Retinal pigment epithelial cell (primary cell): ENCODE measurements around the gene TIMM44.

Source experiments
- DNase-seq: peaks from one replicate; pipeline ENCODE4 v3.0.0-alpha.2; 2010; ENCODE audit warnings: low read depth
- H3K4me3 ChIP-seq: 2 replicates; pipeline ENCODE4 v1.5.1; 2011; ENCODE audit warnings: mild to moderate bottlenecking, low read length, control low read depth, moderate library complexity
- CTCF ChIP-seq: conservative IDR thresholded peaks from 2 replicates; pipeline ENCODE4 v1.5.1; 2011; ENCODE audit warnings: low read depth, low read length, control low read depth, inconsistent platforms

Gene TIMM44

GRCh38 chr19:7981199-7981598 lies 37.7 kb upstream of the TIMM44 start:
- DNase-seq, result no peak
- H3K4me3 ChIP-seq, result no peak overlapping the region
- no peak for TF ChIP-seq CTCF

- DNase-seq, result no peak
- no peak for TF ChIP-seq CTCF
- no peak overlapping the region for H3K4me3 ChIP-seq
Measured at GRCh38 chr19:7980635-7981121, 37.2 kb upstream of the TIMM44 start.

GRCh38 chr19:7980168-7980567 lies 36.7 kb upstream of the TIMM44 start:
- TF ChIP-seq CTCF, result no peak
- DNase-seq, result no peak
- no peak overlapping the region for H3K4me3 ChIP-seq

GRCh38 chr19:7979559-7979958 lies 36.1 kb upstream of the TIMM44 start:
- TF ChIP-seq CTCF, result no peak
- DNase-seq, result no peak
- no peak overlapping the region for H3K4me3 ChIP-seq

- no peak overlapping the region for H3K4me3 ChIP-seq
- TF ChIP-seq CTCF, result peak; percentile 29
- no peak for DNase-seq
Measured at GRCh38 chr19:7979011-7979410, 35.5 kb upstream of the TIMM44 start.

GRCh38 chr19:7978179-7978825 lies 34.8 kb upstream of the TIMM44 start:
- no peak for DNase-seq
- TF ChIP-seq CTCF, result no peak
- H3K4me3 ChIP-seq, result no peak overlapping the region

GRCh38 chr19:7977723-7978040 lies 34.2 kb upstream of the TIMM44 start:
- H3K4me3 ChIP-seq, result no peak overlapping the region
- no peak for TF ChIP-seq CTCF
- no peak for DNase-seq
